Gastrocnemius medialis (tissue), 4 donors: ENCODE data around the gene ALDH3A1.

Experiments used
- POLR2A ChIP-seq, 2 donors: fragments of 450-650 bp; IDR thresholded peaks; one replicate each; pipeline ENCODE4 v1.6.1; 2017; ENCODE audit warnings: antibody characterized with exemption in 2 of 2, mild to moderate bottlenecking in 2 of 2, moderate library complexity in 2 of 2
- TF ChIP-seq, protein P1 (sequence below), 5 experiments: fragments of 450-650 bp in 3 of 5; fragments of 200-600 bp in 2 of 5; sonication (generic) in 2 of 5; IDR thresholded peaks in 4 of 5; conservative IDR thresholded peaks in 1 of 5; 1 replicate in 4 of 5; 2 replicates in 1 of 5; pipeline ENCODE4 v1.5.1; 2016 to 2019; ENCODE audit warnings: antibody characterized with exemption in 5 of 5, mild to moderate bottlenecking in 3 of 5, moderate library complexity in 3 of 5

DNA sequence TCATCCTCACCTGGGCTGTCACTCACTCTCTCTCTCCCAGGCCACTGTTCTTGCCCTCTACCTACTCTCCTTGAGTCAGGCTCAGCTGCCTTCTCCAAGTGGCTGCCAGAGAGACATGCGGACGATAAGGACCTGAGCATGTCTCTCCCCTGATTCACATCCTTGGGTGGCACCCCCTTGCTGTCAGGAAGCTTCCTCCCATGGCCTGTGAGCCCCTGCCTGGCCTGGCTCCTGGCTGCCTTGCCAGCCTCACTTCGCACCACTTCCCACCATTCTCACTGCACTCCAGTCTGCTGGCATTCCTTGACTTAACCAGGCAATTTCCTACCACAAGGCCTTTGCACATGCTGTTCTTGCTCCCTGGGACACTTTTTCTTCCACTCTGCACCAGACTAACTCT is 2.7 kb upstream of the ALDH3A1 start:
- no peak for TF ChIP-seq POLR2A (IDR thresholded peaks at IDR 0.05)
- TF ChIP-seq, protein P1, sequence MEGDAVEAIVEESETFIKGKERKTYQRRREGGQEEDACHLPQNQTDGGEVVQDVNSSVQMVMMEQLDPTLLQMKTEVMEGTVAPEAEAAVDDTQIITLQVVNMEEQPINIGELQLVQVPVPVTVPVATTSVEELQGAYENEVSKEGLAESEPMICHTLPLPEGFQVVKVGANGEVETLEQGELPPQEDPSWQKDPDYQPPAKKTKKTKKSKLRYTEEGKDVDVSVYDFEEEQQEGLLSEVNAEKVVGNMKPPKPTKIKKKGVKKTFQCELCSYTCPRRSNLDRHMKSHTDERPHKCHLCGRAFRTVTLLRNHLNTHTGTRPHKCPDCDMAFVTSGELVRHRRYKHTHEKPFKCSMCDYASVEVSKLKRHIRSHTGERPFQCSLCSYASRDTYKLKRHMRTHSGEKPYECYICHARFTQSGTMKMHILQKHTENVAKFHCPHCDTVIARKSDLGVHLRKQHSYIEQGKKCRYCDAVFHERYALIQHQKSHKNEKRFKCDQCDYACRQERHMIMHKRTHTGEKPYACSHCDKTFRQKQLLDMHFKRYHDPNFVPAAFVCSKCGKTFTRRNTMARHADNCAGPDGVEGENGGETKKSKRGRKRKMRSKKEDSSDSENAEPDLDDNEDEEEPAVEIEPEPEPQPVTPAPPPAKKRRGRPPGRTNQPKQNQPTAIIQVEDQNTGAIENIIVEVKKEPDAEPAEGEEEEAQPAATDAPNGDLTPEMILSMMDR (IDR thresholded peaks at IDR 0.05 in 4 of 5, conservative IDR thresholded peaks at IDR 0.05 in 1 of 5): no peak
